ENCODE results near the gene AGTR1. TPM values are rescaled to one million over a fixed set of nuclear protein-coding genes. Genes with fewer than 3 reads are reported as not detected.
A peak's percentile ranks its signal among the peaks of the same experiment; 100 is the strongest.
"Not testable (repeated sequence)": the region's sequence is repeated elsewhere in the genome, so short reads cannot be mapped to it uniquely, and the experiment has no call there.

AGTR1 gene
- polyA plus RNA-seq, 3 donors = 14.1 to 24.3 (median 17.7) TPM

- not testable (repeated sequence) for DNase-seq
Observed at GRCh38 chr3:148753385-148753784, 55.7 kb downstream of the AGTR1 start.

DNA sequence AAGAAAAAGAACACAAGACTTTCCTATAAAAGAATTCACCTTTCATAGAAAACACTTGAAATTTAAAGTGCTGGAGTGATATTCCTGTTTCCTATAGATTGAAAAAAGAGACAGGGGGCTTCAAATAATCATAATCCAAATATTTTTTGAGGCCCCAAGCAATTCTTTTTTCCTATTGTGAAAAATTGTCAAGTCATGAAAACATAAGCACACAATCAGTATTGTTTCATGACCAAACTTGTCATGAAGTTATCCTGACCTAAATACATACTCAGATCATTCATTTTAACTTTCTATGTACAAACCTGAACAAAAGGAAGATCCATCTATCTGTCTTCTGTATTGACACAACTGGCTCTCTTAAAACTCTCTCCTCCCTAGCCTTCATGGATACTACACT, 57.9 kb downstream of the AGTR1 start:
- no peak for DNase-seq

DNA sequence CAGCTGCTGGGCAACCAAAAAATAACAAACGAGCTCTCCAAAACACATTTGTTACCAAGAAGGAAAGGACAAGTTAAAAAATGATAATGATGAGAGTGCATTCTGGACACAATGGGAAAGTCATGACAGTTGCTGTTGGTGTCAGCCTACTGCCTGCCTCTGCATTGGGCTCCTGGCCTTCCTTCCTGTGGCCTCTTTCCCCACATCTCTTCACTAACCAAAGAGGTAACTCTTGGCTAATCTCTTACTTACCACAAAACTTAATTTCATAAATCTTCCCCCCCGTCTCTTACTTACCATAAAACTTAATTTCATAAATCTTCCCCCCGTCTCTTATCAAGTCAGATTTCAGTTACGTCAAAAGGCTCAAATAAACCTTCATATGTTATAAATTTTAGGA, 58.6 kb downstream of the AGTR1 start:
- DNase-seq = no peak

- DNase-seq = no peak
Observed at GRCh38 chr3:148757238-148758215, 59.8 kb downstream of the AGTR1 start.

- DNase-seq = no peak
Observed at GRCh38 chr3:148758303-148758884, 60.7 kb downstream of the AGTR1 start.

DNA sequence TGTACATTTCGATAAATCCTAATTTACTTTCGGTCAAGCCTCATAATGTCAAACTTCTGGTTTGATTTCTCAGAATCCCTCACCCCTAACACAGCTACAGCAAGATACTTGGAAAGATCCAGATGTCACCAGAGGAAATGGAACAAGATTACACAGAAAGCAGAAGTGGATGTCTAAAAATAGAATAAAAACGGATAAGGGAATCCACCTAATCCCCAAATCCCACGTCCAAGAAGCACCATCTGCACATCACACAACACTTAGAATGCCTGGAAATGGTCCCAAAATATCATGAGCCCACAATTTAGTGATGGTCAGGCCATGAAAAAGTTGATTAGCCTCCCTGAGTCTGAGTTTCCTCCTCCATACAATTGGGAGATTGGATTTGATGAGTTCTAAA, 61.7 kb downstream of the AGTR1 start:
- no peak for DNase-seq

DNA sequence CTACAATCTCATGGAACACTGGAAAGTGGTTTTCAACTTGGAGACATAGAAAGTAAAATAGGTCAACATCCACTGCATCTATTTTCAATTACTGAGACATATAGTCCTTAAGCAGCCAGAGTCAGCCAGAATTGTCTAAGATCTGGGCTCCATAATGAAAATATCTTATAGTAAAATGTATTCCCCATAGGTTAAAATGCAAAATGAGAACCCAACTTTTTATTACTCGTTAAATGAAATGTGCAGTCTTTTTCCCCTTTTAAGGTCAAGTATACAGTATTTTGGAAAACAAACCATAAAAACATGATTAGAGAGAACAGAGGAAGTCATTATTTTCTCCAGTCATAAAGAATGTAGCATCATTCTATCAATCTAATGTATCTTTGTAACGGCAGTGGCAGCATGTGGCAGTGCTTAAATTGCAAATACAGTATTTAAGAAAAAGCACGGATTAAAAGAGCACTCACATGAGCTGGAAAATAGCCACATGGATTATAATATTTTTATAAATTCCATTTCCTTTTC, 65.5 kb downstream of the AGTR1 start:
- peak; percentile 48 for DNase-seq

- DNase-seq = peak; percentile 70
Observed at GRCh38 chr3:148763986-148764935, 66.6 kb downstream of the AGTR1 start.

DNA sequence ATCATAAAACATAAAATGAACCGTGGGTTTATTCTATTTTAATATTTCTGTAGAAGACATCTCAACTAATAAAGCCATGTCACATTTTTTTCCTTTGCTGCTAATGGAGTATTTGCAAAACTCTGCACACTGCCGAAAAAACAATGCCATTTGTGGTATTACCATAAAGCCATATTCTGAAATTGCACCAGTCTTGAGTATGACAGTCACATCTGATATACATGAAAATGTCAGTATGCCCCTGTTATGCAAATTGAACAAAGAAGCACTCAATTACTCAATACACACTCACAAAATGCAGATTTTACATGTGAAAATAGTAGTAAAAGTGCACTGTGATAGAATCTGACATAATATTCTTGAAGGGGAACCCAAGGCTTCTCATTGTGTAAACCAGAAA, 74.7 kb downstream of the AGTR1 start:
- no peak for DNase-seq

DNA sequence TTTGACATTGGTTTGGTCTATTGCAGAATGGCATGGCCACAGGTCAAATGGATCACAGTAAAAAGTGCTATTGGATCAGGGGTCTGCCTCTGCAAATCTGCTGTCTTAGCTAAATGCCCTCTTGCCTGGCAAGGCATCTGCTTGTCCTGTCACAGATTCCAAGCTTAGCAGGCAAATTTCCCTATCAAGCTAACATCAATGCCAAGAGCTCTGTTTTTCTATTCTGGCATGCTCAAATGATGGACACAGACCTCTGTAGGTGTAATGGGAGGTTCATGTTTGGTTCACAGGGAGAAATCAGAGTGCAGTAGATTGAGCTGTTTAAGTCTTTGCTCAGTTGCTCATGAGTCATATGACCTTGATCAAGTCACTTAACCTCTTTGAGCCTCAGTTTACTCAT, 75.1 kb downstream of the AGTR1 start:
- no peak for DNase-seq

GRCh38 chr3:148773805-148774204, 76.1 kb downstream of the AGTR1 start:
- DNase-seq = no peak

- no peak for DNase-seq
Observed at GRCh38 chr3:148778926-148779325, 81.2 kb downstream of the AGTR1 start.

- DNase-seq = not testable (repeated sequence)
Observed at GRCh38 chr3:148785026-148785425, 87.3 kb downstream of the AGTR1 start.

GRCh38 chr3:148786159-148786558, 88.5 kb downstream of the AGTR1 start:
- not testable (repeated sequence) for DNase-seq

GRCh38 chr3:148789146-148789545, 91.4 kb downstream of the AGTR1 start:
- DNase-seq = no peak

- DNase-seq = no peak
Observed at GRCh38 chr3:148789906-148790305, 92.2 kb downstream of the AGTR1 start.

- DNase-seq = no peak
Observed at GRCh38 chr3:148790370-148790769, 92.7 kb downstream of the AGTR1 start.

DNA sequence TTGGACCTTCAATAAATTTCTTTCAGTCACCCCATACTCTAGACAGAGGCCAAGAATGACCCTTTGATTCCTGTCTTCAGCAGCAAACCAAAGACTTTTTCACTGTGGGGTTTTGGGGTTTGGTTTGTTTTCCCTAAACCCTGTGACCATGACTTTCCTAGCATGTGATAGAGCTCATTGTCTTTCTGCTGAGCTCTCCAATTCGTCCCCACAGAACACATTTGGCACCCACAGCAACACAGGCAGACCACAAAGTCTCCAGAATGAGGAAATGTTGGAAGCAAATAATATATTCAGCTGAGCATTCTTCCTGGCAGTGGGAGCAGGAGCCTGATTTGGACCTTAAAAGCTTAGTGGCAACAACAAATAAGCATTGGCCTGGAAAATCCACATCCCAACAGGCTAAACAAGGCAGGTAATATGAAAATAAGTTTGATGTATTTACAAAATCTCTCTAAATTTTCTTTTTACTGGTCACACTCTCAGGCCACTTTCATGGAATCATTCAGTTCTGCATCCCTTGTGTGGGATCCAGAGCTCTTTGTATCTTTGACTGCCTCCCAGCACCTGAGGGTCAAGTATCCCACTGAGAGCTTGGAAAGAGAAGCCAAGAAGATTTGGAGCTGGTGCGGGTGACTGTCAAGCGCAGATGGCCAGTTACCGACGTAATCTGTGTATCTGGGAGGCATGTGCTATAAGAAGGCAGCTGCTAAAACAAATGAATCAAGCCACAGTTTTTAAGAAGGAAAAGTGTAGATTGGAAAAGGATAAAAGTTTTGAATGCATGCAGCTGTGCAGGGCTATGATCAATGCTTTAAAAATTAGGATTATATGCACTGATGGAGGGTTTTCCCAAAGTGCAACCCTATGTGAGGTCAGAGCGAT, 93.4 kb downstream of the AGTR1 start:
- no peak for DNase-seq

DNA sequence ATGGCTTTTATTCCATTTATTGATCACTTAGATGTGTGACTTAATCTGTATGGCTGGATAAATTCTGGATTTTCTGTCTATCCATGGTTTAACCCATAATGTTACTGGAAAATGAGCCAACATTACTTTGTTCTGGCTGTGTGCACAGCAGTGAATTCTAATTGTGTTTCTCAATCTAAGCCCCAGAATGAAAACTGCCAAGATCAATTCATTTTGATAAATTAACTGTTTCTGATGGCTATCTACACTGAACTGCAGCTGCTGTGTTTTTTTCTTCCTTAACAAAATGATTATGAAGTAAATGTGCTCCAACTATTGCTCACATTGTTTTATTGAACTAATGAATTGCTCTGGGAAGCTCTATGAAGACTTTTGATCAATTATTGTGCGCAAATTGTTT, 94.2 kb downstream of the AGTR1 start:
- no peak for DNase-seq

DNA sequence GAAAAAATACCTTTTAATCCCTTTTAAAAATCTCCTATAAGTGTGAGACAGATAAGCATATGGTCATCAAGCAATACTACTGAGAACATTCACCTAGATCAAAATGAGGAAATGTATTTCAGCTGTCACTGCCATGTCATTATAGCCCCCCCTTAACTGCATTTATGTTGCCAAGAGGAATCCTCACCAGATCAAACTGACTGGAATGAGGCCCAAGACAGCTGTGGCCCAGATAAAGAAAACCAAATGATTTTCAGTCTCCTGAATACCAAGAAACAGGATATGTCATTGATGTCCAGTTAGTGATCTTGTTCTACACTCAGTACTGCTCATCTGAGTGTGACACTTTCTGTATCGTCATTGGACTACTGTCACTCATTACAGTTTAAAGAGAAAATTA, 94.8 kb downstream of the AGTR1 start:
- DNase-seq = no peak

Measured in renal pelvis (tissue), 4 donors.